SK-N-SH treated with all-trans-retinoic acid at 6 μM for 48 hours (cell line): Measurements from ENCODE around the gene OR2A12.

Experiments used
- ATAC-seq: fragments of 200-7000 bp; cut with Tn5 transposase; 3 replicates; pipeline ENCODE4 v1.9.1; 2020; ENCODE audit warnings: mild to moderate bottlenecking, moderate library complexity
- ARNTL ChIP-seq: fragments of 450-650 bp; formaldehyde crosslinking; IDR thresholded peaks from 2 replicates; pipeline ENCODE4 v1.5.0; 2020; ENCODE audit warnings: low read depth, mild to moderate bottlenecking, moderate library complexity, borderline replicate concordance
- BACH2 ChIP-seq: fragments of 250-450 bp; sonication (Bioruptor Pico); IDR thresholded peaks from 2 replicates; pipeline ENCODE4 v1.9.0; 2021; ENCODE audit warnings: mild to moderate bottlenecking, borderline replicate concordance
- CSDC2 ChIP-seq: fragments of 250-450 bp; sonication (Bioruptor Pico); IDR thresholded peaks from 2 replicates; pipeline ENCODE4 v1.5.0; 2020; ENCODE audit warnings: mild to moderate bottlenecking, moderate library complexity
- ESRRG ChIP-seq: fragments of 250-450 bp; sonication (Bioruptor Pico); IDR thresholded peaks from 2 replicates; pipeline ENCODE4 v1.6.1; 2021; ENCODE audit warnings: mild to moderate bottlenecking
- GLIS3 ChIP-seq: fragments of 250-450 bp; sonication (Bioruptor Pico); IDR thresholded peaks from 2 replicates; pipeline ENCODE4 v1.5.0; 2020; ENCODE audit warnings: mild to moderate bottlenecking, moderate library complexity
- ISL1 ChIP-seq: fragments of 250-450 bp; sonication (Bioruptor Pico); IDR thresholded peaks from 2 replicates; pipeline ENCODE4 v2.1.2; 2022; ENCODE audit warnings: mild to moderate bottlenecking, moderate library complexity
- POU6F1 ChIP-seq: fragments of 250-450 bp; sonication (Bioruptor Pico); IDR thresholded peaks from 2 replicates; pipeline ENCODE4 v1.8.0; 2021; ENCODE audit warnings: low read depth, mild to moderate bottlenecking, moderate library complexity, borderline replicate concordance
- PPARA ChIP-seq: fragments of 250-450 bp; sonication (Bioruptor Pico); IDR thresholded peaks from 2 replicates; pipeline ENCODE4 v1.5.0; 2020; ENCODE audit warnings: mild to moderate bottlenecking, borderline replicate concordance
- RARB ChIP-seq: fragments of 250-450 bp; sonication (Bioruptor Pico); IDR thresholded peaks from 2 replicates; pipeline ENCODE4 v1.8.0; 2021; ENCODE audit warnings: mild to moderate bottlenecking, moderate library complexity
- SNAI2 ChIP-seq: fragments of 250-450 bp; sonication (Bioruptor Pico); IDR thresholded peaks from 2 replicates; pipeline ENCODE4 v1.5.0; 2020; ENCODE audit warnings: mild to moderate bottlenecking, moderate library complexity
- TCF4 ChIP-seq: fragments of 250-450 bp; sonication (Bioruptor Pico); IDR thresholded peaks from 2 replicates; pipeline ENCODE4 v1.8.0; 2021; ENCODE audit warnings: mild to moderate bottlenecking, moderate library complexity, borderline replicate concordance
- TOX ChIP-seq: fragments of 250-450 bp; sonication (Bioruptor Pico); IDR thresholded peaks from 2 replicates; pipeline ENCODE4 v1.8.0; 2021; ENCODE audit warnings: mild to moderate bottlenecking, moderate library complexity, borderline replicate concordance
- TSHZ2 ChIP-seq: fragments of 250-450 bp; sonication (Bioruptor Pico); IDR thresholded peaks from 2 replicates; pipeline ENCODE4 v1.5.0; 2020; ENCODE audit warnings: mild to moderate bottlenecking, moderate library complexity
- ZC3H10 ChIP-seq: fragments of 250-450 bp; sonication (Bioruptor Pico); IDR thresholded peaks from 2 replicates; pipeline ENCODE4 v1.5.1; 2021; ENCODE audit warnings: mild to moderate bottlenecking, moderate library complexity
- ZFP3 ChIP-seq: fragments of 250-450 bp; sonication (Bioruptor Pico); IDR thresholded peaks from 2 replicates; pipeline ENCODE4 v1.5.0; 2020; ENCODE audit warnings: mild to moderate bottlenecking, moderate library complexity
- ZNF565 ChIP-seq: fragments of 450-650 bp; formaldehyde crosslinking; conservative IDR thresholded peaks from 2 replicates; pipeline ENCODE4 v1.5.0; 2020; ENCODE audit warnings: low read depth, mild to moderate bottlenecking, moderate library complexity
- ZNF70 ChIP-seq: fragments of 450-650 bp; formaldehyde crosslinking; IDR thresholded peaks from 2 replicates; pipeline ENCODE4 v1.5.0; 2020; ENCODE audit warnings: mild to moderate bottlenecking, moderate library complexity
- TF ChIP-seq, protein P1 (sequence below): fragments of 250-450 bp; sonication (Bioruptor Pico); IDR thresholded peaks from 2 replicates; pipeline ENCODE4 v1.5.1; 2020; ENCODE audit warnings: low read depth, mild to moderate bottlenecking, moderate library complexity
- TF ChIP-seq, protein P2 (sequence below): fragments of 250-450 bp; sonication (Bioruptor Pico); IDR thresholded peaks from 2 replicates; pipeline ENCODE4 v1.8.0; 2020; ENCODE audit warnings: mild to moderate bottlenecking, moderate library complexity, borderline replicate concordance
- TF ChIP-seq, protein P3 (sequence below): fragments of 250-450 bp; sonication (Bioruptor Pico); IDR thresholded peaks from 2 replicates; pipeline ENCODE4 v1.5.1; 2021; ENCODE audit warnings: mild to moderate bottlenecking, moderate library complexity

OR2A12 gene

GRCh38 chr7:144113651-144114050 lies 27.6 kb downstream of the OR2A12 start:
- no peak for ATAC-seq

GRCh38 chr7:144118341-144118740 lies 32.3 kb downstream of the OR2A12 start:
- TF ChIP-seq, protein P1, sequence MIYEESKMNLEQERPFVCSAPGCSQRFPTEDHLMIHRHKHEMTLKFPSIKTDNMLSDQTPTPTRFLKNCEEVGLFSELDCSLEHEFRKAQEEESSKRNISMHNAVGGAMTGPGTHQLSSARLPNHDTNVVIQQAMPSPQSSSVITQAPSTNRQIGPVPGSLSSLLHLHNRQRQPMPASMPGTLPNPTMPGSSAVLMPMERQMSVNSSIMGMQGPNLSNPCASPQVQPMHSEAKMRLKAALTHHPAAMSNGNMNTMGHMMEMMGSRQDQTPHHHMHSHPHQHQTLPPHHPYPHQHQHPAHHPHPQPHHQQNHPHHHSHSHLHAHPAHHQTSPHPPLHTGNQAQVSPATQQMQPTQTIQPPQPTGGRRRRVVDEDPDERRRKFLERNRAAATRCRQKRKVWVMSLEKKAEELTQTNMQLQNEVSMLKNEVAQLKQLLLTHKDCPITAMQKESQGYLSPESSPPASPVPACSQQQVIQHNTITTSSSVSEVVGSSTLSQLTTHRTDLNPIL: no peak
- no peak for TF ChIP-seq ARNTL (CRISPR knock-in tag)
- no peak for TF ChIP-seq POU6F1 (CRISPR knock-in tag)
- no peak for TF ChIP-seq ZNF565 (CRISPR knock-in tag)
- TF ChIP-seq RARB: no peak
- TF ChIP-seq SNAI2 (CRISPR knock-in tag): no peak
- no peak for TF ChIP-seq ESRRG (CRISPR knock-in tag)
- no peak for TF ChIP-seq ZFP3 (CRISPR knock-in tag)
- no peak for ATAC-seq

More at GRCh38 chr7:144113651-144114050, 27.6 kb downstream of the OR2A12 start:
- TF ChIP-seq TOX (CRISPR knock-in tag): no peak
- TF ChIP-seq PPARA: no peak
- no peak for TF ChIP-seq SNAI2 (CRISPR knock-in tag)

DNA sequence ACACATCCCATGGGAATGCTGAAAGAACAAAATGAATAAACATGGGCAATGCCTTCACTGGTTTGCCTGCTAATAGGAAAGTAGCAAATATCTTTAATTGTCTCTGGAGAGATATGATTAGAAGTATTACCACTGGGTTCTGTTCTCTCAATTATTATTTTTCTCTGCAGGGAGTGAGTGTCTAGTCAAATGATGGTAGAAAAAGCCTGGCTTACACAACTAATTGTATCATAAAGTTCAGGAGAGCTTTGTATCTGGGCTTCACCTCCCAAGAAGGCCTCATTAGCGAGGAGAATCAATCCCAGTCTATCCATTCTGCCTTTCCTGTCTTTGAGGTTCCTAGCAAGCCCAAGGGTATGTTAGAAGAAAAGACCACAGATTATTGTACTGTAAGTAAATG lies 36.8 kb downstream of the OR2A12 start, which contains the start of gene OR2A14:
Gene OR2A14 (plus strand): TSS at position 301 of the 400 bp plus-strand sequence. CDS start 5,937 bp downstream, outside the sequence.
- TF ChIP-seq, protein P2, sequence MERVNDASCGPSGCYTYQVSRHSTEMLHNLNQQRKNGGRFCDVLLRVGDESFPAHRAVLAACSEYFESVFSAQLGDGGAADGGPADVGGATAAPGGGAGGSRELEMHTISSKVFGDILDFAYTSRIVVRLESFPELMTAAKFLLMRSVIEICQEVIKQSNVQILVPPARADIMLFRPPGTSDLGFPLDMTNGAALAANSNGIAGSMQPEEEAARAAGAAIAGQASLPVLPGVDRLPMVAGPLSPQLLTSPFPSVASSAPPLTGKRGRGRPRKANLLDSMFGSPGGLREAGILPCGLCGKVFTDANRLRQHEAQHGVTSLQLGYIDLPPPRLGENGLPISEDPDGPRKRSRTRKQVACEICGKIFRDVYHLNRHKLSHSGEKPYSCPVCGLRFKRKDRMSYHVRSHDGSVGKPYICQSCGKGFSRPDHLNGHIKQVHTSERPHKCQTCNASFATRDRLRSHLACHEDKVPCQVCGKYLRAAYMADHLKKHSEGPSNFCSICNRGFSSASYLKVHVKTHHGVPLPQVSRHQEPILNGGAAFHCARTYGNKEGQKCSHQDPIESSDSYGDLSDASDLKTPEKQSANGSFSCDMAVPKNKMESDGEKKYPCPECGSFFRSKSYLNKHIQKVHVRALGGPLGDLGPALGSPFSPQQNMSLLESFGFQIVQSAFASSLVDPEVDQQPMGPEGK (CRISPR knock-in tag): no peak
- TF ChIP-seq GLIS3 (CRISPR knock-in tag): no peak
- no peak for TF ChIP-seq CSDC2 (CRISPR knock-in tag)
- no peak for TF ChIP-seq ZC3H10
- no peak for TF ChIP-seq TCF4
- no peak for TF ChIP-seq RARB
- no peak for TF ChIP-seq PPARA
- no peak for TF ChIP-seq POU6F1 (CRISPR knock-in tag)
- TF ChIP-seq ZNF70 (CRISPR knock-in tag): no peak
- no peak for TF ChIP-seq TOX (CRISPR knock-in tag)
- TF ChIP-seq BACH2: no peak
- TF ChIP-seq, protein P1: no peak
- TF ChIP-seq, protein P3, sequence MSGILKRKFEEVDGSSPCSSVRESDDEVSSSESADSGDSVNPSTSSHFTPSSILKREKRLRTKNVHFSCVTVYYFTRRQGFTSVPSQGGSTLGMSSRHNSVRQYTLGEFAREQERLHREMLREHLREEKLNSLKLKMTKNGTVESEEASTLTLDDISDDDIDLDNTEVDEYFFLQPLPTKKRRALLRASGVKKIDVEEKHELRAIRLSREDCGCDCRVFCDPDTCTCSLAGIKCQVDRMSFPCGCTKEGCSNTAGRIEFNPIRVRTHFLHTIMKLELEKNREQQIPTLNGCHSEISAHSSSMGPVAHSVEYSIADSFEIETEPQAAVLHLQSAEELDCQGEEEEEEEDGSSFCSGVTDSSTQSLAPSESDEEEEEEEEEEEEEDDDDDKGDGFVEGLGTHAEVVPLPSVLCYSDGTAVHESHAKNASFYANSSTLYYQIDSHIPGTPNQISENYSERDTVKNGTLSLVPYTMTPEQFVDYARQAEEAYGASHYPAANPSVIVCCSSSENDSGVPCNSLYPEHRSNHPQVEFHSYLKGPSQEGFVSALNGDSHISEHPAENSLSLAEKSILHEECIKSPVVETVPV: no peak
- TF ChIP-seq ZNF565 (CRISPR knock-in tag): no peak
- no peak for TF ChIP-seq ESRRG (CRISPR knock-in tag)
- TF ChIP-seq ZFP3 (CRISPR knock-in tag): no peak
- TF ChIP-seq SNAI2 (CRISPR knock-in tag): no peak
- TF ChIP-seq ARNTL (CRISPR knock-in tag): no peak
- no peak for TF ChIP-seq TSHZ2
- TF ChIP-seq ISL1 (CRISPR knock-in tag): no peak
- ATAC-seq: no peak
